Spleen (tissue), 11 donors: Measurements from ENCODE around the gene FAM184A. TPM values are rescaled to one million over a fixed set of nuclear protein-coding genes. Genes with fewer than 3 reads are reported as not detected.

Experiments used
- DNase-seq: peaks from one replicate; pipeline ENCODE4 v3.0.0-alpha.2; 2020
- H3K27ac ChIP-seq, 8 donors: fragments of 200-600 bp; sonication (generic) in 7 of 8; 1 replicate in 4 of 8; 2 replicates in 4 of 8; pipeline versions ENCODE4 v1.5.0 to v1.8.0; 2016 to 2021; ENCODE audit warnings: inconsistent platforms in 4 of 8, mild to moderate bottlenecking in 4 of 8, moderate library complexity in 1 of 8
- H3K27me3 ChIP-seq, 7 donors: fragments of 200-600 bp; sonication (generic) in 6 of 7; replicated peaks in 1 of 7; 1 replicate in 4 of 7; 2 replicates in 3 of 7; pipeline versions ENCODE4 v1.5.0 to v1.8.0; 2016 to 2021; ENCODE audit warnings: inconsistent platforms in 3 of 7, mild to moderate bottlenecking in 1 of 7
- H3K36me3 ChIP-seq, 6 donors: fragments of 200-600 bp; sonication (generic) in 5 of 6; 1 replicate in 4 of 6; 2 replicates in 2 of 6; pipeline versions ENCODE4 v1.5.0 to v1.8.0; 2016 to 2021; ENCODE audit warnings: inconsistent platforms in 2 of 6
- H3K4me1 ChIP-seq, 6 donors: fragments of 200-600 bp; sonication (generic) in 5 of 6; 1 replicate in 3 of 6; 2 replicates in 3 of 6; pipeline versions ENCODE4 v1.5.0 to v1.8.0; 2016 to 2021; ENCODE audit warnings: inconsistent platforms in 3 of 6
- H3K4me3 ChIP-seq, 8 donors: fragments of 200-600 bp; sonication (generic) in 7 of 8; 1 replicate in 4 of 8; 2 replicates in 4 of 8; pipeline versions ENCODE4 v1.5.0 to v1.8.0; 2016 to 2021; ENCODE audit warnings: inconsistent platforms in 4 of 8, mild to moderate bottlenecking in 4 of 8, moderate library complexity in 2 of 8
- H3K9me3 ChIP-seq, 8 donors: fragments of 200-600 bp; sonication (generic) in 7 of 8; 1 replicate in 4 of 8; 2 replicates in 4 of 8; pipeline versions ENCODE4 v1.5.0 to v1.8.0; 2016 to 2021; ENCODE audit warnings: inconsistent platforms in 4 of 8
- POLR2A ChIP-seq, 3 donors: fragments of 450-650 bp; IDR thresholded peaks; one replicate each; pipeline ENCODE4 v1.5.1; 2017; ENCODE audit warnings: antibody characterized with exemption in 3 of 3, mild to moderate bottlenecking in 1 of 3
- POLR2AphosphoS5 ChIP-seq, 3 donors: sonication (generic); formaldehyde crosslinking; IDR thresholded peaks; one replicate each; pipeline ENCODE4 v1.5.1; 2017; ENCODE audit warnings: antibody characterized with exemption in 3 of 3
- WGBS, 5 donors: extraction: QIAGEN DNeasy Blood & Tissue Kit in 3 of 5; methylation state at CpG; one replicate each; pipeline versions ENCODE4 v1.1.5 to v1.1.7; 2013 to 2018; 5-methylcytosine and 5-hydroxymethylcytosine counted together
- intact Hi-C: fragments of 100-400 bp; cut with DNase I; formaldehyde crosslinking; loops from one replicate; pipeline ENCODE4 v1.15.0; 2023; ENCODE audit warnings: low total_unique reads
- polyA plus RNA-seq, 3 donors: library from polyadenylated mRNA; stranded (reverse); fragments of 200-250 nt; gene quantifications; one replicate each; pipeline ENCODE4 v1.2.1, GENCODE V29; 2013
- total RNA-seq, 7 donors: library from RNA; depleted of rRNA in 3 of 7; stranded (reverse); fragments of >200 nt in 3 of 7; fragmentation: NEBNext Ultra II Directional in 4 of 7; extraction: Animal tissue kit (Norgen Biotek cat#: 25700) in 4 of 7; gene quantifications; one replicate each; pipeline versions ENCODE4 v1.1.0 to v1.2.1, GENCODE V29; 2016 to 2021
- TF ChIP-seq, protein P1 (sequence below), 11 experiments: fragments of 200-600 bp in 7 of 11; fragments of 450-650 bp in 4 of 11; sonication (generic) in 4 of 11; IDR thresholded peaks in 8 of 11; conservative IDR thresholded peaks in 3 of 11; 1 replicate in 7 of 11; 2 replicates in 4 of 11; pipeline versions ENCODE4 v1.4.0 to v1.8.0; 2016 to 2021; ENCODE audit warnings: antibody characterized with exemption in 11 of 11, inconsistent platforms in 4 of 11, mild to moderate bottlenecking in 1 of 11
- donor health status: healthy with polysubstance abuse.
- donor health status: DM: no; HTN: no; CAD: no; lungs with moderate emphysema.
- donor health status: DM: no; HTN: no; CAD: no.
- donor health status: Bipolar disorder and iron deficiency.
- donor health status: healthy.
- donor health status: DM: no; HTN: no; CAD: no.
- donor health status: DM: yes; HTN: yes; CAD: no.

The FAM184A gene
- total and polyA plus RNA-seq, 10 donors: 0.66 to 2.0 (median 1.2) TPM

GRCh38 chr6:118963003-118963402, 115.5 kb downstream of the FAM184A start:
- Histone ChIP-seq H3K27ac (no peak overlapping the region), H3K36me3 (no peaks in the 10 kb centered on the region), H3K4me3 (no peak overlapping the region), H3K27me3 (no peaks in the 10 kb centered on the region), H3K9me3 (no peaks in the 10 kb centered on the region), H3K4me1 (no peaks in the 10 kb centered on the region)
- DNase-seq: no peak
- TF ChIP-seq, protein P1, sequence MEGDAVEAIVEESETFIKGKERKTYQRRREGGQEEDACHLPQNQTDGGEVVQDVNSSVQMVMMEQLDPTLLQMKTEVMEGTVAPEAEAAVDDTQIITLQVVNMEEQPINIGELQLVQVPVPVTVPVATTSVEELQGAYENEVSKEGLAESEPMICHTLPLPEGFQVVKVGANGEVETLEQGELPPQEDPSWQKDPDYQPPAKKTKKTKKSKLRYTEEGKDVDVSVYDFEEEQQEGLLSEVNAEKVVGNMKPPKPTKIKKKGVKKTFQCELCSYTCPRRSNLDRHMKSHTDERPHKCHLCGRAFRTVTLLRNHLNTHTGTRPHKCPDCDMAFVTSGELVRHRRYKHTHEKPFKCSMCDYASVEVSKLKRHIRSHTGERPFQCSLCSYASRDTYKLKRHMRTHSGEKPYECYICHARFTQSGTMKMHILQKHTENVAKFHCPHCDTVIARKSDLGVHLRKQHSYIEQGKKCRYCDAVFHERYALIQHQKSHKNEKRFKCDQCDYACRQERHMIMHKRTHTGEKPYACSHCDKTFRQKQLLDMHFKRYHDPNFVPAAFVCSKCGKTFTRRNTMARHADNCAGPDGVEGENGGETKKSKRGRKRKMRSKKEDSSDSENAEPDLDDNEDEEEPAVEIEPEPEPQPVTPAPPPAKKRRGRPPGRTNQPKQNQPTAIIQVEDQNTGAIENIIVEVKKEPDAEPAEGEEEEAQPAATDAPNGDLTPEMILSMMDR (IDR thresholded peaks at IDR 0.05 in 8 of 11, conservative IDR thresholded peaks at IDR 0.05 in 3 of 11): peak in 3 of 11 experiments; percentile 11 to 21 (median 13)
- no peak for TF ChIP-seq POLR2AphosphoS5 (IDR thresholded peaks at IDR 0.05)
- no peak for TF ChIP-seq POLR2A (IDR thresholded peaks at IDR 0.05)
- intact Hi-C loops: no loop called here

- Histone ChIP-seq H3K27me3 (no peaks in the 10 kb centered on the region), H3K4me3 (no peak overlapping the region), H3K36me3 (no peaks in the 10 kb centered on the region), H3K4me1 (no peaks in the 10 kb centered on the region), H3K9me3 (no peaks in the 10 kb centered on the region), H3K27ac (no peak overlapping the region)
- intact Hi-C loops: no loop called here
- no peak for DNase-seq
- WGBS, 5 donors: 87 to 97% (median 95%) methylated on average over 4 of the region's 4 CpGs
- TF ChIP-seq, protein P1 (IDR thresholded peaks at IDR 0.05 in 8 of 11, conservative IDR thresholded peaks at IDR 0.05 in 3 of 11): no peak
- no peak for TF ChIP-seq POLR2AphosphoS5 (IDR thresholded peaks at IDR 0.05)
- TF ChIP-seq POLR2A (IDR thresholded peaks at IDR 0.05): no peak
These were observed 118.6 kb downstream of the FAM184A start for GRCh38 chr6:118959903-118960302.

GRCh38 chr6:118953391-118953790, 125.1 kb downstream of the FAM184A start:
- Histone ChIP-seq H3K27ac (no peak overlapping the region), H3K4me1 (no peaks in the 10 kb centered on the region), H3K27me3 (no peaks in the 10 kb centered on the region), H3K36me3 (no peaks in the 10 kb centered on the region), H3K4me3 (no peak overlapping the region), H3K9me3 (peaks cover 0 to 30% (median under 1%) of the 10 kb centered on the region in 8 donors)
- DNase-seq: no peak
- 62 to 95% (median 88%) methylated on average over 2 of the region's 2 CpGs for WGBS, 5 donors
- TF ChIP-seq, protein P1 (IDR thresholded peaks at IDR 0.05 in 8 of 11, conservative IDR thresholded peaks at IDR 0.05 in 3 of 11): no peak
- TF ChIP-seq POLR2A (IDR thresholded peaks at IDR 0.05): no peak
- TF ChIP-seq POLR2AphosphoS5 (IDR thresholded peaks at IDR 0.05): no peak
- intact Hi-C loops: no loop called here

- no peak for TF ChIP-seq POLR2A (IDR thresholded peaks at IDR 0.05)
- TF ChIP-seq, protein P1 (IDR thresholded peaks at IDR 0.05 in 8 of 11, conservative IDR thresholded peaks at IDR 0.05 in 3 of 11): no peak
- TF ChIP-seq POLR2AphosphoS5 (IDR thresholded peaks at IDR 0.05): no peak
- intact Hi-C loops: no loop called here
- WGBS, 5 donors: 94 to 100% (median 96%) methylated on average over 2 of the region's 2 CpGs
- H3K27ac ChIP-seq: no peak overlapping the region
- H3K9me3 ChIP-seq: peaks cover 0 to 37% (median 6%) of the 10 kb centered on the region in 8 donors
- no peaks in the 10 kb centered on the region for H3K36me3 ChIP-seq
- H3K4me1 ChIP-seq: no peaks in the 10 kb centered on the region
- no peaks in the 10 kb centered on the region for H3K27me3 ChIP-seq
- H3K4me3 ChIP-seq: no peak overlapping the region
- no peak for DNase-seq
These were observed 125.8 kb downstream of the FAM184A start for GRCh38 chr6:118952683-118953082.
